Fibroblast of lung (primary cell): ENCODE results near the gene CHST8. TPM values are rescaled to one million over a fixed set of nuclear protein-coding genes. Genes with fewer than 3 reads are reported as not detected.

Experiments used
- DNase-seq, 2 donors: peaks; one replicate each; pipeline versions ENCODE4 v3.0.0 to v3.0.0-alpha.2; 2010; ENCODE audit warnings: low read depth in 2 of 2
- H2AFZ ChIP-seq: 2 replicates; pipeline ENCODE4 v1.5.1; 2012; ENCODE audit warnings: low read length, control low read depth, inconsistent platforms
- H3K27ac ChIP-seq: 2 replicates; pipeline ENCODE4 v1.5.1; 2011; ENCODE audit warnings: low read length, control low read depth; ENCODE audit not compliant: insufficient read depth
- H3K27me3 ChIP-seq: 2 replicates; pipeline ENCODE4 v1.5.1; 2011; ENCODE audit warnings: mild to moderate bottlenecking, low read length; ENCODE audit not compliant: control insufficient read depth, insufficient read depth
- H3K36me3 ChIP-seq: 2 replicates; pipeline ENCODE4 v1.5.1; 2011; ENCODE audit warnings: low read length; ENCODE audit not compliant: control insufficient read depth, insufficient read depth
- H3K4me1 ChIP-seq: 2 replicates; pipeline ENCODE4 v1.5.1; 2011; ENCODE audit warnings: low read length; ENCODE audit not compliant: control insufficient read depth, insufficient read depth; ENCODE audit errors: extremely low read depth
- H3K4me2 ChIP-seq: 2 replicates; pipeline ENCODE4 v1.5.1; 2011; ENCODE audit warnings: low read length, control low read depth; ENCODE audit not compliant: insufficient read depth; ENCODE audit errors: extremely low read depth
- H3K4me3 ChIP-seq, 4 experiments: fragments of 200-600 bp in 1 of 4; sonication (generic) in 1 of 4; replicated peaks in 1 of 4; 2 replicates each; pipeline ENCODE4 v1.5.1; 2011 to 2016; ENCODE audit warnings: low read length in 4 of 4, low read depth in 3 of 4, mild to moderate bottlenecking in 3 of 4, control low read depth in 2 of 4, inconsistent platforms in 1 of 4, mixed read lengths in 1 of 4; ENCODE audit not compliant: insufficient read depth in 1 of 4; ENCODE audit errors: control extremely low read depth in 1 of 4
- H3K79me2 ChIP-seq: 2 replicates; pipeline ENCODE4 v1.5.1; 2012; ENCODE audit warnings: mild to moderate bottlenecking, low read length, inconsistent platforms; ENCODE audit not compliant: control insufficient read depth, insufficient read depth
- H3K9ac ChIP-seq: 2 replicates; pipeline ENCODE4 v1.5.1; 2011; ENCODE audit warnings: mild to moderate bottlenecking, low read length, control low read depth; ENCODE audit not compliant: insufficient read depth
- H3K9me3 ChIP-seq: 2 replicates; pipeline ENCODE4 v1.5.1; 2012; ENCODE audit warnings: low read depth, low read length; ENCODE audit not compliant: control insufficient read depth, insufficient read depth
- H4K20me1 ChIP-seq: 2 replicates; pipeline ENCODE4 v1.5.1; 2011; ENCODE audit warnings: low read length; ENCODE audit not compliant: control insufficient read depth, insufficient read depth; ENCODE audit errors: extremely low read depth
- EZH2 ChIP-seq: IDR thresholded peaks from 2 replicates; pipeline ENCODE4 v1.5.1; 2012; ENCODE audit warnings: low read length, control low read depth, mild to moderate bottlenecking; ENCODE audit errors: missing control alignments
- polyA plus RNA-seq, 2 donors: library from polyadenylated mRNA; depleted of rRNA in 1 of 2; stranded (reverse) in 1 of 2; unstranded in 1 of 2; fragments of >200 nt; gene quantifications; 2 replicates each; pipeline ENCODE4 v1.2.1, GENCODE V29; 2011 to 2012; ENCODE audit warnings: missing spikeins in 1 of 2
- total RNA-seq: library from RNA; depleted of rRNA; stranded (reverse); fragments of >200 nt; gene quantifications from 2 replicates; pipeline ENCODE4 v1.2.1, GENCODE V29; 2014
- TF ChIP-seq, protein P1 (sequence below), 2 donors: IDR thresholded peaks in 1 of 2; conservative IDR thresholded peaks in 1 of 2; 1 replicate in 1 of 2; 2 replicates in 1 of 2; pipeline ENCODE4 v1.5.1; 2011 to 2012; ENCODE audit warnings: low read length in 2 of 2, control low read depth in 1 of 2, inconsistent platforms in 1 of 2, low read depth in 1 of 2, mild to moderate bottlenecking in 1 of 2

Gene CHST8
- total and polyA plus RNA-seq, 2 donors (not counting 1 experiment from before 2014, with no cell fraction given): not detected

DNA sequence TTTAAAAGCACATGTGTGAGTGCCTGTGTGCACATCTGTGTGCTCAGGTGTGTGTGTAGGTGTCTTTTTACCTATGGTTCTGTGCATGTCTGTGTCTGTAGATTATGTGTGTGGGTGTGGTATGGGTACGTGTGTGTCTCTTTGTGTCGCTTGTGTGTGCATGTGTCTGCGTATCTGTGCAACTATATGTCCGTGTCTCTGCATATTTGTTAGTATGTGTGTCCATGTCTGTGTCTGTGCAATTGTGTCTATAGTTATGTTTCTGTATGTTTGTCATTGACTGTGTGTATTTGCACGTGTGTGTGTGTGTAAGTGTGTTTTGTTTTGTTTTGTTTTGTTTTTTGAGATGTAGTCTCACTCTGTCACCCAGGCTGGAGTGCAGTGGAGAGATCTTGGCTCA, 167.6 kb downstream of the CHST8 start:
- H3K9me3 ChIP-seq: no peaks in the 10 kb centered on the region
- H3K27ac ChIP-seq: no peak overlapping the region
- no peak overlapping the region for H3K4me3 ChIP-seq
- no peaks in the 10 kb centered on the region for H3K79me2 ChIP-seq
- H4K20me1 ChIP-seq: no peaks in the 10 kb centered on the region
- no peak for DNase-seq
- no peaks in the 10 kb centered on the region for H3K36me3 ChIP-seq
- H3K9ac ChIP-seq: no peak overlapping the region
- H3K4me2 ChIP-seq: no peak overlapping the region
- no peaks in the 10 kb centered on the region for H3K27me3 ChIP-seq
- TF ChIP-seq EZH2: no peak
- TF ChIP-seq, protein P1, sequence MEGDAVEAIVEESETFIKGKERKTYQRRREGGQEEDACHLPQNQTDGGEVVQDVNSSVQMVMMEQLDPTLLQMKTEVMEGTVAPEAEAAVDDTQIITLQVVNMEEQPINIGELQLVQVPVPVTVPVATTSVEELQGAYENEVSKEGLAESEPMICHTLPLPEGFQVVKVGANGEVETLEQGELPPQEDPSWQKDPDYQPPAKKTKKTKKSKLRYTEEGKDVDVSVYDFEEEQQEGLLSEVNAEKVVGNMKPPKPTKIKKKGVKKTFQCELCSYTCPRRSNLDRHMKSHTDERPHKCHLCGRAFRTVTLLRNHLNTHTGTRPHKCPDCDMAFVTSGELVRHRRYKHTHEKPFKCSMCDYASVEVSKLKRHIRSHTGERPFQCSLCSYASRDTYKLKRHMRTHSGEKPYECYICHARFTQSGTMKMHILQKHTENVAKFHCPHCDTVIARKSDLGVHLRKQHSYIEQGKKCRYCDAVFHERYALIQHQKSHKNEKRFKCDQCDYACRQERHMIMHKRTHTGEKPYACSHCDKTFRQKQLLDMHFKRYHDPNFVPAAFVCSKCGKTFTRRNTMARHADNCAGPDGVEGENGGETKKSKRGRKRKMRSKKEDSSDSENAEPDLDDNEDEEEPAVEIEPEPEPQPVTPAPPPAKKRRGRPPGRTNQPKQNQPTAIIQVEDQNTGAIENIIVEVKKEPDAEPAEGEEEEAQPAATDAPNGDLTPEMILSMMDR (conservative IDR thresholded peaks at IDR 0.05 in 1 of 2, IDR thresholded peaks at IDR 0.05 in 1 of 2; ENCODE audit: low read depth in 1 of 2, low read length in 2 of 2): no peak
- H3K4me1 ChIP-seq: no peaks in the 10 kb centered on the region
- no peak overlapping the region for H2AFZ ChIP-seq

DNA sequence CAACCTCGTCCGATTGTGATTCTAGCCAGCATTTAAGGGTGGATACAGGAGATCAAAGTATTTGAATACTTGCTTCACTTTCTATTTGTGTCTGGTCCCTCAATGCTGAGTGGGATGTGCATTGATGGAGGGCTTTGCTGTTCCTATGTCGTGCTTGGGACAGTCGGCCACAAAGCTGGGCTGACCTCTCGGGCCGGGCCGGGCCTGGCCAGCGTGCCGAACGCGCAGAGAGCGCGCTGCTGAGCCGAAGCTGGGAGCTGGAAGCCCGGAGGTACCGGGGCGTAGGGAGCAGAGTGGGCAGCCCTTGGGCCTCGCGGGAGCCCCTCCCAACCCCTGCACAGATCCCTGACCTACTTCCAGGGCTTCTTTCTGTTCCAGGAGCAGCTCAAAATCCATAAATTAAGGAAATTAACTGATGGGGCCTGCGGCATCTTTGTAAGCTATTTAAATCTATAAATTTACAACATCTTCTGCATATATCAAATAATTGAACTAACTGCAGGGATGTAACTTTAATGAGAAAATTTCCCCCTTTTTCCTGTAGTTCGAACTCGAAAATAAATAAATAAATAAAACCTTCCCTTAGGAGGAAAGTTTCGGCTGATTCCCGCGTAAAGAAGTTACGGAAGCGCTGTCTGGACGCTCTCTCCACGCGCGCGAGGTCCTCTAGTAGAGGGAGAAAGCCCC, 173.1 kb downstream of the CHST8 start:
- H3K27ac ChIP-seq: peak overlapping the region; percentile 27

GRCh38 chr19:33795370-33796163, 173.8 kb downstream of the CHST8 start:
- no peaks in the 10 kb centered on the region for H3K79me2 ChIP-seq
- H3K27me3 ChIP-seq: no peaks in the 10 kb centered on the region
- no peaks in the 10 kb centered on the region for H3K36me3 ChIP-seq
- peak overlapping the region; percentile 53 for H3K27ac ChIP-seq
- no peaks in the 10 kb centered on the region for H3K9me3 ChIP-seq
- peak overlapping the region; percentile 65 for H3K9ac ChIP-seq
- peak overlapping the region; percentile 49 for H2AFZ ChIP-seq
- H4K20me1 ChIP-seq: no peaks in the 10 kb centered on the region
- peaks cover 3% of the 10 kb centered on the region for H3K4me1 ChIP-seq
- DNase-seq: peak; percentile 80 to 85
- peak overlapping the region; percentile 52 to 71 (median 64) for H3K4me3 ChIP-seq
- no peak for TF ChIP-seq EZH2
- TF ChIP-seq, protein P1 (conservative IDR thresholded peaks at IDR 0.05 in 1 of 2, IDR thresholded peaks at IDR 0.05 in 1 of 2; ENCODE audit: low read depth in 1 of 2, low read length in 2 of 2): peak; percentile 47 to 55
- peak overlapping the region; percentile 54 for H3K4me2 ChIP-seq

More for the DNA sequence above, 173.1 kb downstream of the CHST8 start:
- Histone ChIP-seq H3K4me3 (peak overlapping the region; percentile 52 to 71 (median 64)), H3K4me2 (peak overlapping the region; percentile 68), H2AFZ (peak overlapping the region; percentile 35), H3K9me3 (no peaks in the 10 kb centered on the region), H3K79me2 (no peaks in the 10 kb centered on the region), H3K9ac (peak overlapping the region; percentile 23), H4K20me1 (no peaks in the 10 kb centered on the region), H3K36me3 (no peaks in the 10 kb centered on the region), H3K27me3 (no peaks in the 10 kb centered on the region), H3K4me1 (peaks cover 3% of the 10 kb centered on the region)
- DNase-seq: peak in 1 of 2 donors; percentile 13
- TF ChIP-seq EZH2: no peak
- TF ChIP-seq, protein P1 (conservative IDR thresholded peaks at IDR 0.05 in 1 of 2, IDR thresholded peaks at IDR 0.05 in 1 of 2; ENCODE audit: low read depth in 1 of 2, low read length in 2 of 2): no peak
